GM12891 (cell line): ENCODE data around the gene ROBO1.

Source experiments
- POLR2A ChIP-seq: IDR thresholded peaks from 2 replicates; pipeline ENCODE4 v1.6.1; 2011; ENCODE audit warnings: low read depth, low read length, control low read depth
- POLR2AphosphoS5 ChIP-seq: IDR thresholded peaks from 2 replicates; pipeline ENCODE4 v1.6.1; 2011; ENCODE audit warnings: low read depth, low read length, control low read depth

DNA sequence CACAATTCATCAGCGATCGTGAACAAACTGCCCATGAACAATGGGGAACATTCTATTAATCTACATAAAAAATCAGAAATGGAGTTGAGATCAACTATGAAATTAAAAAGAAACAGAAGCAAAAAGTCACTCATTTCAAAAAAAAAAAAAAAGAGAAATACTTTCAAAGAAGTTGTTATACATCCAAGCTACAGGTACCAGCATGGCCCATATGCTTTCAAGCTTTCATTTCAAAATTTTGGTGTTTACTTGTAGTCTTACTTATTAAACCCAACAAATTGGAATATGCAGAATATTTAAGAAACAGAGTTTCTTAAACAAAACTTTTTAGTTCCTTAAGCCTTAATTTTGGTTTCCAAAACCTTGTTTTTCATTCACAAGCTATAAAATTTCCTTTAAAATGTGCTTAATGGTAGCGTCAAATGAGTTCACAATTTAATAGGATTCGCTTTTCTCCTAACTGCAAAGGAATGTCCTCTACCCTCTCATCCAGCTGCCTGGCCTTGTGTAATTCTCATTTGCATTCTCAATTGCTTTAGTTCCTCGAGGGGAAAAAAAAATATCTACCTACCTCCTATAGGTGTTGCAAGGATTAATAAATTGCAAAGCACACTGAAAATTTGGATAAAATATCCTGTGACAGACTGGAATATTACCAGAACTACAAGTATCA, 565.2 kb downstream of the ROBO1 start:
- TF ChIP-seq POLR2AphosphoS5 (no peak), POLR2A (no peak)
